Body of pancreas (tissue), 4 donors: Measurements from ENCODE around the gene TNP2.

Source experiments
- CTCF ChIP-seq, 7 experiments: fragments of 450-650 bp in 4 of 7; fragments of 200-600 bp in 3 of 7; sonication (generic) in 3 of 7; IDR thresholded peaks; one replicate each; pipeline ENCODE4 v1.5.1; 2016 to 2019; ENCODE audit warnings: antibody characterized with exemption in 7 of 7
- POLR2A ChIP-seq, 3 donors: fragments of 450-650 bp; IDR thresholded peaks; one replicate each; pipeline ENCODE4 v1.6.1; 2016; ENCODE audit warnings: antibody characterized with exemption in 3 of 3, mild to moderate bottlenecking in 2 of 3

DNA sequence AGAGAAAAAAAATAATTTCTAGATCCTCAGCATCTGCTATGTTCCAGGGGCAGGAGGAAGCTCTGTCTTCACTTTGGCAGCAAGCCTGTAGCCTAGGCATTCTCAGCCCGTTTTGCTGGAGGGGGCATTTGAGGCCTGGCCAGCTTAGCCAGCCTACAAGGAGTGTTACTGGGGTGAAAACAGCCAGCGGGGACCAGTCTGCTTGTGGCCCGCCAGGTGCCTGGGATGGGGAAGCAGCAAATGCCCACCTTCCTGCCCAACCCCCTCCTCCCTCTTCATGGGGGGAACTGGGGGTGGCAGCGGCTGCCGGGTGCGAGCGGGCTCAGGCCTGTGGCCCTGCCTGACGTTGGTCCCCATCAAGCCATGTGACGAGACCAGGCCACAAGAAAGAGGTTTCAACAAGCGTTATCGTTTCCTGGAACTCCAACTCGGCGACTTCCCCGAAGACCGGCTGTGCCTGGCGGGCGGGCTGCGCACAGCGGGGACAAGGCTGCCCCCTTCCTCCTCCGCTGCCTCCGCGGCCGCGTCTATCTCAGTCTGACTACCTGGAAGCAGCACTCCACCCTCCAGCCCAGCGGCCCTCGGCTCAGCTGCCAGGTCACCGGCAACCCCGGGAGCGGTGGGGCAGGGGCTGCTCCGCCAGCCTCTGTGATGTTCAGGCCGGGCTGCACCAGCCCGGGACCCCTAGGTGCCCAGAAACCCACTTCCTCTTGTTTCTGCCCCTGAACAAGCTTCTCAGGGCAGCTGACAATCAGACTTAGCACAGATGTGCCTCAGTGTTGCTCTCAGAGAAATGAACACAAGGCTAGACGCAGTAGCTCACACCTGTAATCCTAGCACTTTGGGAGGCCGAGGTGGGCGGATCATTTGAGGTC lies 36.0 kb downstream of the TNP2 start:
- TF ChIP-seq POLR2A (IDR thresholded peaks at IDR 0.05) (no peak), CTCF (IDR thresholded peaks at IDR 0.05) (no peak)
